Measurements from ENCODE around the gene KLHL41.

KLHL41 gene

DNA sequence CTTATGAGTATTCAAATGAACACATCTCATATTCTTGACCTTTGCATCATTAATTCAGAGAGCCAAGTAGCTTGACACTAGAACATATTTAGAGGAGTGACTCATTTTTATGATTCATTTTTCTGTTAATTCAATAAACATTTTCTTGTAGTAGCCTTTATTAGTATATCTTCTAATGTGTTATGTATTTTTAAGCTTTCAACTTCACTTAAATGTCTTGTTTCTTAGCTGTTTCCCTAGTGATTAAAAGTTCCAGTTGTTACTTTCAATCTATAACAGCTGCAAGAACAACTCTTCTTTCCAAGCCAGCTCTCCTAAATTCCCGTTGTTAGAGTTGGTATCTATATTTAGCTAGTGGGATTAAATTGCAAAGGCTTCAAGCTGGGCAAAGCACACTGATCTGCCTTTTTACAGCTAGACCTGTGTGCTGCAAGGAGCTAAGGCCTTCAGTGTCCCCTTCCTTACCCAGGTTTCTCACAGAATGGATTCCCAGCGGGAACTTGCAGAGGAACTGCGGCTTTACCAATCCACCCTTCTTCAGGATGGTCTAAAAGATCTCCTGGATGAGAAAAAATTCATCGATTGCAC is at the start of gene KLHL41:
Gene KLHL41 (plus strand): TSS at position 405 of the 588 bp plus-strand sequence. CDS start 77 bp downstream, at position 482.
- DNase-seq = no peak

- DNase-seq = no peak
Observed at GRCh38 chr2:169461143-169461542, 48.4 kb upstream of the KLHL41 start.

GRCh38 chr2:169462896-169463695 is 46.4 kb upstream of the KLHL41 start:
- DNase-seq = no peak

DNA sequence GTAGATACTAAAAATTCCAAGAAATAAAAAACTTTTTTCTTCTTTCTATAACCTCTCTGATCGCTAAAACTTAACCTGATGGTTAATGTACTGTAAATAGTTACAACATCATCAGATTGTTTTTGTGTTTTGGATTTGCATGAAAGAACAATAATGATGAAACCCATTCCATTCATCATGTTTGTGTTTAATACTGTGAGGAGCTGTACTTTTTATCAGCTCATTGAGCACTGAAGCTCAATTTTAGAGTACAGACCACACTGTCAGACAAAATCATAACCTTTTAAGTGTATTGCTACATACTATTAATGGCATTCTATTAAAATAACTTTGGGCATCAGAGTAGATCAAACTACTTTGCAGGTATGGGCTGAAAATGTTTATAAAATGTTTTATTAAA is 45.0 kb upstream of the KLHL41 start:
- no peak for DNase-seq

DNA sequence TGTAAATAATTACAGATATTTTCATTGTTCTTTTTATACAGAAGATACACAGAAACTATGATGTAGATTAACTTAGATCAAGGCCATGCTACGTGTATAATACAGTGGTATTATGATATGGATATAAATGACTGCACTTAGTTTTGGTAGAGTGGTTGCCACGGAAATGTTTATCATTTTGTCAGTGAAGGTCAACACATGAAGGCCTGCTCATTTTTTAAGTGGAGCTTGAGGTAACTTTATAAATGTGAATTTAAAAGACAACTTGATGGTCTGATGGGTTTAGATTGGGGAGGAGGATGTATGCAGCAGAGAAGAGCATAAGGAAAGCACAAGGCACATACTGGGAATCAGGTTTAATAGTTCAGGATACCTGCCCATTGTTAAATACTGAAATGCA is 44.6 kb upstream of the KLHL41 start:
- DNase-seq = no peak

DNA sequence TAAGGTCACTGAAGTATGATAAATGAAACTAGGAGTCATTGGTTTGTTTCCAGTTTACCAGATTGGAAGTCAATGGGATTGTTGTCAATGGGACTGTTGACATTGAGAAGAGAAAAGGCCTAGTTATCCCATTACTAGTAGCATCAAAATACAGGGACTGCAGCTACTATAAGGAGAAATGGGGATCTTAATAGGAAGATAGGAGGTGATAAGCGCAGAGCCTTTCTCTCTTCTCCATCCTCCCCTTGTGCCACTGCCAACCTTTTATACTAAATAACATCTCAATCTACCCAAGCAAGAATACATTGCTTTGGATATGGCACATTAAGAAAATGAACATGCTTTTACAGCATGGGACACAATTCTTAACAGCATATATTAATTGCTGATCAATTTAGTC is 40.7 kb upstream of the KLHL41 start:
- no peak for DNase-seq

- DNase-seq = no peak
Observed at GRCh38 chr2:169469952-169470572, 39.4 kb upstream of the KLHL41 start.

GRCh38 chr2:169472249-169472648 is 37.3 kb upstream of the KLHL41 start:
- DNase-seq = no peak

DNA sequence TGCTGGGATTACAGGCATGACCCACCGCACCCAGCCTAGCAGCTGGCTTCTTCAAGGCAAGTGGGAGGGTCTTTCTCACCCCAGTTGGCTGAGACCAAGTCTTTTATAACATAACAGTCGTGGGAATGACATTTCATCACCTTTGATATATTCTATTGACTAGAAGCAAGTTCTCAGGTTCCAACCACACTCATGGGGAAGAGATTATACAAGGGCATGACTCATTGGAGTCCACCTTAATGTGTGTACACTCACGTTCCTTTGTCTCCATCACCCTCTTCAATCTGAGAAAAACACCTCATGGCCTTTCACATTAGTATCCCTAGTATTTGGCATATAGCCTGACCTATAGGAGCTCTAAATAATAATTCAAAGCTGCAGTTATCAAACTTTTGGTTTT is 33.0 kb upstream of the KLHL41 start:
- no peak for DNase-seq

GRCh38 chr2:169478339-169478738 is 31.2 kb upstream of the KLHL41 start:
- no peak for DNase-seq

DNA sequence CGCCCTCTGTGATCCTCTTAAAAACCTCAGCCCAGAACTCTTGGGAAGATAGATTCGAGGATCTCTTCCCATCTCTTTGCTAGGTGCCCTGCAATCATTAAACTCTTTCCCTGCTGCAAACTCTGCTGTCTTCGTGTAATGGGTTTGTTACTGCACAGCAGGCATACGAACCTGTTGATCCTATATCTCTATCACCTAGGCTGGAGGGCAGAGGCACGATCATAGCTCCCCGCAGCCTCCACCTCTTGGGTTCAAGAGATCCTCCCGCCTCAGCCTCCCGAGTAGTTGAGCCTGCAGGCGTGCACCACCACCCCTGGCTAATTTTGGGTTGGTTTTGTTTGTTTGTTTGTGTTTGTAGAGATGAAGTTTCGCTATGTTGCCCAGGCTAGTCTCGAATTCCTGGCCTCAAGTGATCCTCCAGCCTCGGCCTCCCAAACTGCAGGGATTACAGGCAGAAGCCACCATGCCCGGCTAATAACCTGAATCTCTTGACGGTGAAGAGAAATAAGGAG is 30.7 kb upstream of the KLHL41 start:
- DNase-seq = no peak

DNA sequence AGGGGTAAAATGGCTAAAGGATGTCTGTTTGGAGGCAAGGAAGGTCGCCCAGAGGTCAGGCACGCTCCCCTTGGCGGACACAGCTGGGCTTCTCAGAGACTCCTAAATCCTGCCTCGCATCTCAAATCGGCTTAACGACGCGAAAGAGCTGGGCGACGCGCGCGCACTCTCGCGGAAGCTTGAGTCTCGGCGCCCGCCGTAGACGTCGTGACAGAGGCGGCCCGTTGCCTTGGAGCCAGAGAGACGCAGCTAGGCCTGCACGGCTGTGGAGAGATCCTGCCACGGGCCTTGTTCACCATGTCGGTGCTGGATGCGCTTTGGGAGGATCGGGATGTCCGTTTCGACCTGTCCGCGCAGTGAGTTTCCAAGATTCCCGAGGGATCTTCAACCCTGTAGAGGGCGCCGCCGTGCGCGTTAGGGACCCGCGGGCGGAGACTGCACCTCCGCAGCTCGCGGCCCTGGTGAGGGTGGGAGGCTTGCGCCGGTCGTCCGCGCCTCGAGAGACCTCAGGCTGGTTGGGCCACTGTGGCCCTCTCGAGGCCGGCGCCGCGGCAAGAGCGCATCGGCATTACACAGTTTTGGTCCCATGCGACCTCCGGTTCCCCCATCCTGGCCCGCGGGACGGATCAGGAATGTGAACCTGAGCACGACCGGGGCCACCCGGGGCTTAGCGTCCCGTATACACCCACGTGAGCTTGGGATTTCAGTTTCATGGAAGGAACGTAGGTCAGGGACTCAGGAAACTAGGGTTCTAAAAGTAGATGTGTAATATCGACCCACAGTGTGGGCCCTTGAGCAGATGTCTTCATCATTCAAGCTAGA is 30.0 kb upstream of the KLHL41 start, which contains the start of gene BBS5:
Gene BBS5 (plus strand): TSS at position 238 of the 822 bp plus-strand sequence. CDS start 60 bp downstream, at position 298.
- peak; percentile 60 for DNase-seq

DNA sequence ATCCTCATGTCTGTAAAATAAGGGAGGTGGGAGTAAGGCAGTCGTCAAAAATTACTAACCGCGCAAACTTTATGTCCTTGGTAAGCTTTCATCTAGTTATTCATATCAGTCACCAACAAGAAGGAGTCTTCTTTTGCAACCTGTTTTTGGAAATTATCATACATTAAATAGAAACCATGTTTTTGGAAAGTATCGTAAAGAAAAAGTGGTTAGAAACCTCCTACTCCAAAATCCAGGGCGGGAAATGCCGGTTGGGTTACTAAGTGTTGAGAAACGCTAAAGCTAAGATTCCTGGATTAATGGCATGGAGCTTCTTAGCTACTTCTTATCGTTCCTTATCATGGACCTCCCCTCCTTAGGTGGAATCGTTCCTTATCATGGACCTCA is 29.4 kb upstream of the KLHL41 start:
- DNase-seq = no peak

DNA sequence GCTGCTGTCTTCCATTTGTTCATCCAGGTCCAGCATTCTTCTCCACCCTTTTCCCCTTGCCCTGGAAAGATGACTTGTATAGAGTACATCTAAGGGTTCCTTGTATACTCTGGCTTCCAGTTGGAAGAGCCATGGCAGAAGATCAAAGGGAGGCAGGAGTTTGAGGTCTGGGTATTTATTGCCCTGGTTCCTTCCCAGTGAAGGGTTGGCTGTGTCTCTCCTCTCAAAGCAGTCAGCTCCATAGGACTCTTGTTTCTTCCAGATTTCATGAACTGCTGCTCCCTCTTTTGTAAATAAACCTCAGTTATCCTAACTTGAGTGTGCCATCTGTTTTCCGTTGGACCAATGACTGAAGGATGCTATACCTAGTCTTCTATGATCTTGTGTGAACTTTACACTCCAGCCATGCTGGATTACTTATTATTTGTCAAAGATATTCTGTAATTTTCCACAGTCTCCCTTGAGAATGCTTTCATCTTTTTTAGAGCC is 23.8 kb upstream of the KLHL41 start:
- peak; percentile 63 for DNase-seq

- no peak for DNase-seq
Observed at GRCh38 chr2:169486487-169486886, 23.0 kb upstream of the KLHL41 start.

- no peak for DNase-seq
Observed at GRCh38 chr2:169490834-169491233, 18.7 kb upstream of the KLHL41 start.

- DNase-seq = no peak
Observed at GRCh38 chr2:169491378-169491777, 18.1 kb upstream of the KLHL41 start.

DNA sequence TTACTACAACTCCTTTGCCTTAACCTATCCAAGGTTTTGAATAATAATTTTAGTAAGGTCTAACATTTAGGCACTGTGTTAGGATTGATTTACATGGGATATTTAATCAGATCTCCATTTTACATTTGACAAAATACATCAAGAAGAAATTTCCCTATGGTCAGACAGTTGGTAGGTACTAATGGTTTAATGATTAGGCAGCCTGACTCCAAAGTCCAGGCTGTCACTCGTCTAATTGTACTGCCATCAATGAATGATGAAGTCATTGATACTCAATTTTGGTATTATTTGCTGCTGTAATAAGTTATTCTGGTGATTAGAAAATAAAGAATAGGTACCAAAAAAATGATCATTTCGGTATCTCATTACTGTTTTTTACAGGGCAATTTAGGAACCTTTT is 16.1 kb upstream of the KLHL41 start:
- no peak for DNase-seq

GRCh38 chr2:169495310-169495928 is 14.1 kb upstream of the KLHL41 start:
- no peak for DNase-seq

DNA sequence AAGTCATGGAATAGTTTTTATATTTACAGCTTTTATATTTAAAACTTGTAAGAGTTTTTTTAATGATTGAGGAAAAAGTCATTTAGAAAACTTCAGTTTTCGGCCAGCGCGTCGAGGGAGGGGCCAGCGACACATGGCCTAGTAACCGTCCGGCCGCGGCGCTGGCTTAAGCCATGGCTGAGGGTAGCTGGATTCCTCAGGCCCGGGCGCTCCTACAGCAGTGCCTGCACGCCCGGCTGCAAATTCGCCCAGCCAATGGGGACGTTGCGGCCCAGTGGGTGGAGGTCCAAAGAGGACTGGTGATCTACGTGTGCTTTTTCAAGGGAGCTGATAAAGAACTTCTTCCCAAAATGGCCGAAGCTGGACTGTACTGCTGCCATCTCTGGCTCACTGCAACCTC is 4.9 kb upstream of the KLHL41 start:
- no peak for DNase-seq

DNA sequence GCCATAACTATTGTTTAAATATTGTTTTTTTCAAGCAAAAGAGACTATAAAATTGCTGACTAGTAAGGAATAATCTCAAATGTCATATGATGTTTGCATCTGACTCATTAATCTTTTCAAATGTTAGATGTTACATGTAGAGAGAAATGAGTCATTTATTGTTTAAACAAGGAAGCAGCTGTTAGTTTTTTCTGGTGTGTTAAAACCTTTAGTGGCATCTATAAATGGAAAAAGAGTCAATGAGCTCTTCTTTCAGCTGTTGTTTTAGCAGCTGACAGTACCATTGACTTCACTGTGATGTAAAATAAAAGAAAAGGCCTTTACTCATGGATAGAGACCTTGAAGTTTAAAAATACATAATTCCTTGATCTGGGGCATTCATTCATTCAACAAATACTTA is 1.8 kb upstream of the KLHL41 start:
- DNase-seq = no peak

GRCh38 chr2:169509955-169510354 is 453 bp downstream of the KLHL41 start:
- no peak for DNase-seq
